Fibroblast of mammary gland (primary cell): Measurements from ENCODE around the gene GPR108.
A peak's percentile ranks its signal among the peaks of the same experiment; 100 is the strongest.

Source experiments
- DNase-seq: peaks from one replicate; pipeline ENCODE4 v3.0.0-alpha.2; 2010; ENCODE audit warnings: low read depth
- H3K4me3 ChIP-seq: 2 replicates; pipeline ENCODE4 v1.5.1; 2011; ENCODE audit warnings: low read depth, mild to moderate bottlenecking, low read length, moderate library complexity; ENCODE audit not compliant: control insufficient read depth
- CTCF ChIP-seq: conservative IDR thresholded peaks from 2 replicates; pipeline ENCODE4 v1.5.1; 2011; ENCODE audit warnings: low read depth, low read length, inconsistent platforms; ENCODE audit not compliant: control insufficient read depth, insufficient read depth

The GPR108 gene

DNA sequence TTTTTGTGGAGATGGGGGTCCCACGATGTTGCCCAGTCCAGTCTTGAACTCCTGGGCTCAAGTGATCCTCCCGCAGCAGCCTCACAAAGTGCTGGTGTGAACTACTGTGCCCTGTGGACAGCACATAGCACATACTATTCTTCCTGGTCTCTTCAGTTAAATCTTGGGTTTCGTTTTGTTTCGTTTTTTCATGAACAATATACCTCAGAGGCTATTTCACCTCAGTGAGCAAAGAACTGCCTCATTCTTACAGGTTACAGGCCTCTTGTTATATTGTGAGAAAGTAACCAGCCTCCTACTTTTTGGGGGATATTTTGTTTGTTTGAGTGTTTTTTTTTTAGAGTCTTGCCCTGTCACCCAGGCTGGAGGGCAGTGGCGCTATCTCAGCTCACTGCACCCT, 15.6 kb downstream of the GPR108 start:
- DNase-seq: no peak
- H3K4me3 ChIP-seq: no peak overlapping the region
- no peak for TF ChIP-seq CTCF

- no peak overlapping the region for H3K4me3 ChIP-seq
- TF ChIP-seq CTCF: no peak
- DNase-seq: no peak
Observed at GRCh38 chr19:6721138-6721474, 16.3 kb downstream of the GPR108 start.

DNA sequence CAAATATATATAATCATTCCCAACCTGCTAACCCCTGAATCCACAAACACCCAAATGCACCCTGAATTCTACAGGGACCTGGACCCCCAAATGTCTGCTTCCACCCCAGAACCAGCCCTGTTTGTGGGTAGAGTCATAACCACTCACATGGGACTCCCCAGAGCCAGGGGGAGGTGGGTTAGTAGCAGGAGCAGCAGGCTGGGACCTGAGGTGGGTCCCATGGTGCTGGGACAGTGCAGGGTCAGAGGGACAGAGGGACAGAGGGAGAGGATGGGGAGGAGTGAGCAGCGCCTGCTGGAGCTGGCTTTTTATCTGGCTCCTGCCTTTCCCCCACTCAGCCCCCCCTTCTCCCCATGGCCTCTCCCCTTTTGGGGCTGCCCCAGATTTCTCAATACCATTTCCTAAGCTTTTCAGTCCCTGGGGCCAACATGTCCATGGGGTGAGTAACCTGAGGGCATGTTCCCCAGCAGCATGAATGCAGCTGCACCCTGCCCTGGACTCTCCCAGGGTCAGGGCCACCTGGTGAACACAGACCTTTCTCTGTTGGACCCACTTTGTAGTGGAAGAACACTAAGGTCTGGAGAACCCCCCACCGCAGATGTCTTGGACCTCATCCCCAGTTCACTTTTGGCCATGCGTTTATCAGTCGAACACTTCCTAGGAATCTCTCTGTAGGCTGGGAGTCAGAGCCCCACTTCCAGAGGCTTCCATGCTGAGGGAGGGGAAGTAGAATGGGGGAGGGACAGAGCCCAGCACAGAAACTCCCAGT, 16.8 kb downstream of the GPR108 start, which contains the start of gene C3:
Gene C3, minus strand, starts transcription at position 282 of the 769 bp plus-strand sequence. Its CDS starts 61 bp downstream, at position 221.
- TF ChIP-seq CTCF: no peak
- no peak within 1 kb of the TSS for H3K4me3 ChIP-seq
- peak; percentile 81 for DNase-seq

GRCh38 chr19:6719992-6720368, 17.4 kb downstream of the GPR108 start:
- H3K4me3 ChIP-seq: no peak overlapping the region
- no peak for TF ChIP-seq CTCF

DNA sequence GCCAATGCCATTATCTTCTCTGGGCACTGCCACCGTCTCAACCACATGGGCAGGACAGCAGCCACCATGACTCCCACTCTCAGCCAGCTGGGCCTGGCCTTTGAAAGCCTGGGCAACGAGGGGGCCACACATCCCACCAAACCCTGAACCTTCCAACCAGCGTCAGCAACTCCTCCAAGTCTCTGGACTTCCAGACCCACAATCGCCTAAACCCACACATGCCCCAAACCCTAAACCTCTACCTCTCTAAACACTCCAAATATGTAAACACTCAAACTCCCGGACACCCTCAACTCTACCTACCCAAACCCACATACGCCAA, 17.9 kb downstream of the GPR108 start:
- no peak for DNase-seq
- TF ChIP-seq CTCF: no peak
- no peak overlapping the region for H3K4me3 ChIP-seq

More at GRCh38 chr19:6719992-6720368, 17.4 kb downstream of the GPR108 start:
- no peak for DNase-seq

DNA sequence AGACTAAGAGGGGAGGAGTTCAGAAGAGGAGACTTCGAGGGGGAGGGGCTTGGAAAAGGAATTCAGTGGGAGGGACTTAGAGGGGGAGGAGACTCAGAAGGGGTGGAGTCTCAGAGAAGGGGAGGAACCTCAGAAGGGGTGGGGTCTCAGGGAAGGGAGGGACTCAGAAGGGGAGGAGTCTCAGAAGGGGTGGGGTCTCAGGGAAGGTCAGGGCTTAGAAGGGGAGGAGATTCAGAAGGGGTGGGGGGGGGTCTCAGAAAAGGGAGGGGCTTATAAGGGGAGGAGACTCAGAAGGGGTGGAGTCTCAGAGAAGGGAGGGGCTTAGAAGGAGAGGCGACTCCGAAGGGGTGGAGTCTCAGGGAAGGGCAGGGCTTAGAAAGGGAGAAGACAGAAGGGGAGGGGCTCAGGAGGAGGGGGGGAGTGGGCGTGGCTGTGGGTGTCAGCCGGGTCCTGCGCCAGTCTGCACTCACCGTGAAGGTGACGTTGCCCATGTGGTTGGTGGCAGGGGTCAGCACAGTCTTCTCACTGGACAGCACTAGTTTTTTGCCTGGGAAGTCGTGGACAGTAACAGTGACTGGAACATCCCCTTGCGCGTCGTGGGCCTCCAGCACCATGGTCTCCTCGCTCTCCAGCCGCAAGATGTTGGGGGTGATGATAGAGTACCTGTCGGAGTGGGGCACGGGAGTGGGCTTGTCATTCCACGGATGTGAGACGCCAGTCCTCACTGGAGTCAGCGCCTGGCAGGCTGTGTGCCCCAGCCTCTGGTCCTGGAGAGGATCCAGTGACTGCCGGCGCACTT, 18.4 kb downstream of the GPR108 start:
- no peak for TF ChIP-seq CTCF
- peak; percentile 37 for DNase-seq
- H3K4me3 ChIP-seq: no peak overlapping the region
